Loucy (cell line): ENCODE results near the gene CCDC185.

Experiments
- CTCF ChIP-seq: fragments of 200-600 bp; sonication (generic); conservative IDR thresholded peaks from 2 replicates; pipeline ENCODE4 v1.5.1; 2014; ENCODE audit warnings: mild to moderate bottlenecking, antibody characterized with exemption, low read length
- EZH2phosphoT487 ChIP-seq: fragments of 200-600 bp; IDR thresholded peaks from 2 replicates; pipeline ENCODE4 v1.6.1; 2018; ENCODE audit warnings: antibody characterized with exemption, mild to moderate bottlenecking, moderate library complexity, borderline replicate concordance

- TF ChIP-seq CTCF (no peak), EZH2phosphoT487 (no peak)
Measured at GRCh38 chr1:223364685-223365382, 28.4 kb upstream of the CCDC185 start.
